Measurements from ENCODE around the gene EIF5AL1.

The EIF5AL1 gene

GRCh38 chr10:79488336-79488735, 24.0 kb upstream of the EIF5AL1 start:
- TF ChIP-seq CTCF (conservative IDR thresholded peaks at IDR 0.05) = no peak
- H3K27ac ChIP-seq = no peak overlapping the region

GRCh38 chr10:79488870-79489269, 23.5 kb upstream of the EIF5AL1 start:
- H3K27ac ChIP-seq = no peak overlapping the region
- no peak for TF ChIP-seq CTCF (conservative IDR thresholded peaks at IDR 0.05)

- no peak for TF ChIP-seq CTCF (conservative IDR thresholded peaks at IDR 0.05)
- no peak overlapping the region for H3K27ac ChIP-seq
Observed at GRCh38 chr10:79490400-79491142, 21.8 kb upstream of the EIF5AL1 start.

GRCh38 chr10:79491143-79491835, 21.0 kb upstream of the EIF5AL1 start:
- TF ChIP-seq CTCF (conservative IDR thresholded peaks at IDR 0.05) = no peak
- H3K27ac ChIP-seq = no peak overlapping the region

- no peak for TF ChIP-seq CTCF (conservative IDR thresholded peaks at IDR 0.05)
- no peak overlapping the region for H3K27ac ChIP-seq
Observed at GRCh38 chr10:79492256-79492655, 20.1 kb upstream of the EIF5AL1 start.

- no peak overlapping the region for H3K27ac ChIP-seq
Observed at GRCh38 chr10:79492839-79493238, 19.5 kb upstream of the EIF5AL1 start.

More at GRCh38 chr10:79492839-79493238, 19.5 kb upstream of the EIF5AL1 start:
- TF ChIP-seq CTCF (conservative IDR thresholded peaks at IDR 0.05) = no peak

Measured in VCaP (cell line).